IMR-90 (cell line): ENCODE data around the gene FAM110D. TPM values are rescaled to one million over a fixed set of nuclear protein-coding genes. Genes with fewer than 3 reads are reported as not detected.

ENCODE experiments used
- ATAC-seq: fragments of 200-7000 bp; cut with Tn5 transposase; 2 replicates; pipeline ENCODE4 v1.9.1; 2020; ENCODE audit warnings: low read depth, mild to moderate bottlenecking, moderate library complexity
- BruUV-seq: library from RNA; stranded (reverse); fragments of 400-500 nt; replicated peaks from 2 replicates; lab custom pipeline; 2021; lab: Mats Ljungman, UMichigan
- CTCF ChIA-PET: fragments of 300-600 bp; formaldehyde crosslinking; extraction: SDS; loops from one replicate; lab custom pipeline; 2021; ENCODE audit warnings: antibody characterized with exemption; lab: Yijun Ruan, JAX
- POLR2A ChIA-PET: fragments of 300-600 bp; sonication (Branson Sonifier 250); formaldehyde crosslinking; loops from one replicate; lab custom pipeline; 2022; ENCODE audit warnings: antibody characterized with exemption; ENCODE audit not compliant: unreplicated experiment; lab: Charles Lee
- DNase-seq: peaks from one replicate; pipeline ENCODE4 v3.0.0; 2013
- H2AFZ ChIP-seq: replicated peaks from 2 replicates; pipeline ENCODE3; 2013; ENCODE audit warnings: low read length, mild to moderate bottlenecking; ENCODE audit not compliant: poor library complexity
- H2AK5ac ChIP-seq: 2 replicates; pipeline ENCODE4 v1.6.1; 2013; ENCODE audit warnings: low read depth, low read length, inconsistent platforms
- H2AK9ac ChIP-seq: replicated peaks from 2 replicates; pipeline ENCODE3; 2013; ENCODE audit warnings: mild to moderate bottlenecking, low read depth, low read length, moderate library complexity; ENCODE audit not compliant: poor library complexity
- H2BK120ac ChIP-seq: 2 replicates; pipeline ENCODE4 v1.6.1; 2013; ENCODE audit warnings: low read depth, low read length, inconsistent platforms
- H2BK15ac ChIP-seq: 3 replicates; pipeline ENCODE4 v1.6.1; 2013; ENCODE audit warnings: low read depth, low read length, inconsistent platforms
- H2BK20ac ChIP-seq: 2 replicates; pipeline ENCODE4 v1.6.1; 2013; ENCODE audit warnings: low read depth, mild to moderate bottlenecking, inconsistent platforms, low read length, moderate library complexity
- H2BK5ac ChIP-seq: 2 replicates; pipeline ENCODE4 v1.6.1; 2013; ENCODE audit warnings: mild to moderate bottlenecking, low read depth, low read length, inconsistent platforms; ENCODE audit not compliant: poor library complexity, severe bottlenecking
- H3K14ac ChIP-seq: replicated peaks from 2 replicates; pipeline ENCODE4 v1.6.1; 2013; ENCODE audit warnings: low read depth, low read length, inconsistent platforms
- H3K18ac ChIP-seq: 2 replicates; pipeline ENCODE4 v1.6.1; 2013; ENCODE audit warnings: low read depth, low read length, control low read depth
- H3K23ac ChIP-seq: 2 replicates; pipeline ENCODE4 v1.6.1; 2013; ENCODE audit warnings: low read depth, low read length, inconsistent platforms
- H3K27ac ChIP-seq: 2 replicates; pipeline ENCODE4 v1.5.1; 2013; ENCODE audit warnings: mild to moderate bottlenecking, control low read depth, low read length; ENCODE audit not compliant: insufficient read depth
- H3K27me3 ChIP-seq: 2 replicates; pipeline ENCODE4 v1.6.1; 2013; ENCODE audit warnings: low read length; ENCODE audit not compliant: control insufficient read depth, insufficient read depth
- H3K36me3 ChIP-seq: 2 replicates; pipeline ENCODE4 v1.6.1; 2013; ENCODE audit warnings: low read length, mixed read lengths; ENCODE audit not compliant: control insufficient read depth, insufficient read depth
- H3K4ac ChIP-seq: 2 replicates; pipeline ENCODE4 v1.6.1; 2013; ENCODE audit warnings: low read depth, low read length, inconsistent platforms
- H3K4me1 ChIP-seq: 2 replicates; pipeline ENCODE4 v1.6.1; 2013; ENCODE audit warnings: low read length, mixed read lengths; ENCODE audit not compliant: control insufficient read depth, insufficient read depth
- H3K4me2 ChIP-seq: 2 replicates; pipeline ENCODE4 v1.6.1; 2013; ENCODE audit warnings: low read depth, mild to moderate bottlenecking, control low read depth, low read length, moderate library complexity
- H3K4me3 ChIP-seq: 2 replicates; pipeline ENCODE4 v1.5.1; 2013; ENCODE audit warnings: low read depth, mild to moderate bottlenecking, control low read depth, low read length, moderate library complexity; ENCODE audit not compliant: insufficient read depth
- H3K56ac ChIP-seq: 2 replicates; pipeline ENCODE4 v1.6.1; 2013; ENCODE audit warnings: low read length, inconsistent platforms; ENCODE audit not compliant: insufficient read depth; ENCODE audit errors: extremely low read depth
- H3K79me1 ChIP-seq, 2 experiments: 2 replicates each; pipeline ENCODE4 v1.6.1; 2013; ENCODE audit warnings: low read length in 2 of 2, inconsistent platforms in 1 of 2, low read depth in 1 of 2
- H3K9ac ChIP-seq: 2 replicates; pipeline ENCODE4 v1.6.1; 2013; ENCODE audit warnings: low read depth, low read length, control low read depth
- H3K9me1 ChIP-seq: 2 replicates; pipeline ENCODE4 v1.6.1; 2013; ENCODE audit warnings: low read length, inconsistent platforms; ENCODE audit not compliant: insufficient read depth
- H3K9me3 ChIP-seq: 2 replicates; pipeline ENCODE4 v1.6.1; 2013; ENCODE audit warnings: low read length; ENCODE audit not compliant: control insufficient read depth, insufficient read depth
- H4K20me1 ChIP-seq: 2 replicates; pipeline ENCODE4 v1.6.1; 2013; ENCODE audit warnings: low read length, inconsistent platforms; ENCODE audit not compliant: insufficient read depth
- H4K5ac ChIP-seq: 2 replicates; pipeline ENCODE4 v1.6.1; 2013; ENCODE audit warnings: mild to moderate bottlenecking, low read depth, low read length, control low read depth
- H4K8ac ChIP-seq, 2 experiments: 2 replicates each; pipeline ENCODE4 v1.6.1; 2013; ENCODE audit warnings: low read depth in 2 of 2, low read length in 2 of 2, control low read depth in 1 of 2, inconsistent platforms in 1 of 2
- H4K91ac ChIP-seq: 2 replicates; pipeline ENCODE4 v1.6.1; 2013; ENCODE audit warnings: low read depth, low read length, inconsistent platforms; ENCODE audit not compliant: insufficient read depth
- FOS ChIP-seq: fragments of 150-350 bp; IDR thresholded peaks from 2 replicates; pipeline ENCODE4 v1.6.1; 2016; ENCODE audit warnings: low read depth, low read length
- MAFK ChIP-seq: IDR thresholded peaks from 2 replicates; pipeline ENCODE4 v1.6.1; 2012; ENCODE audit warnings: low read depth, low read length, improper control_type of control experiment
- POLR2A ChIP-seq: IDR thresholded peaks from 2 replicates; pipeline ENCODE4 v1.6.1; 2012; ENCODE audit warnings: mild to moderate bottlenecking, low read depth, low read length
- WGBS, 2 experiments: methylation state at CpG; one replicate each; pipeline versions ENCODE4 v1.1.5 to v1.1.7; 2013; ENCODE audit warnings: missing lambda C conversion rate in 2 of 2; ENCODE audit not compliant: insufficient read length in 1 of 2; ENCODE audit errors: extremely low coverage in 2 of 2; 5-methylcytosine and 5-hydroxymethylcytosine counted together
- dilution Hi-C: fragments of 300-500 bp; cut with HindIII; formaldehyde crosslinking; loops from one replicate; pipeline ENCODE4 v1.14.3; 2018; ENCODE audit warnings: low sequenced_read_pairs; ENCODE audit not compliant: unreplicated experiment
- in situ Hi-C: fragments of 300-500 bp; cut with MboI; formaldehyde crosslinking; loops from 3 replicates; pipeline ENCODE4 v1.14.3; 2019; ENCODE audit warnings: low sequenced_read_pairs, inconsistent platforms, mixed read lengths
- intact Hi-C: fragments of 100-400 bp; cut with micrococcal nuclease; formaldehyde crosslinking; loops from 2 replicates; pipeline ENCODE4 v1.10.0; 2022
- polyA plus RNA-seq, 3 experiments: library from polyadenylated mRNA; depleted of rRNA; stranded (reverse); fragments of >200 nt; gene quantifications; 2 replicates each; pipeline ENCODE4 v1.2.3, GENCODE V29; 2012; ENCODE audit warnings: low replicate concordance in 1 of 3
- total RNA-seq: library from RNA; depleted of rRNA; stranded (reverse); fragments of >200 nt; gene quantifications from 2 replicates; pipeline ENCODE4 v1.2.3, GENCODE V29; 2012
- TF ChIP-seq, protein P1 (sequence below): fragments of 150-350 bp; IDR thresholded peaks from 2 replicates; pipeline ENCODE4 v1.6.1; 2016; ENCODE audit warnings: low read depth, mild to moderate bottlenecking, low read length, moderate library complexity, borderline replicate concordance
- TF ChIP-seq, protein P2 (sequence below): conservative IDR thresholded peaks from 2 replicates; pipeline ENCODE4 v1.5.1; 2012; ENCODE audit warnings: mild to moderate bottlenecking, low read depth, low read length, improper control_type of control experiment

Gene FAM110D
- total and polyA plus RNA-seq, 2 of the 4 experiments (the other 2 are of a cell fraction): not detected

DNA sequence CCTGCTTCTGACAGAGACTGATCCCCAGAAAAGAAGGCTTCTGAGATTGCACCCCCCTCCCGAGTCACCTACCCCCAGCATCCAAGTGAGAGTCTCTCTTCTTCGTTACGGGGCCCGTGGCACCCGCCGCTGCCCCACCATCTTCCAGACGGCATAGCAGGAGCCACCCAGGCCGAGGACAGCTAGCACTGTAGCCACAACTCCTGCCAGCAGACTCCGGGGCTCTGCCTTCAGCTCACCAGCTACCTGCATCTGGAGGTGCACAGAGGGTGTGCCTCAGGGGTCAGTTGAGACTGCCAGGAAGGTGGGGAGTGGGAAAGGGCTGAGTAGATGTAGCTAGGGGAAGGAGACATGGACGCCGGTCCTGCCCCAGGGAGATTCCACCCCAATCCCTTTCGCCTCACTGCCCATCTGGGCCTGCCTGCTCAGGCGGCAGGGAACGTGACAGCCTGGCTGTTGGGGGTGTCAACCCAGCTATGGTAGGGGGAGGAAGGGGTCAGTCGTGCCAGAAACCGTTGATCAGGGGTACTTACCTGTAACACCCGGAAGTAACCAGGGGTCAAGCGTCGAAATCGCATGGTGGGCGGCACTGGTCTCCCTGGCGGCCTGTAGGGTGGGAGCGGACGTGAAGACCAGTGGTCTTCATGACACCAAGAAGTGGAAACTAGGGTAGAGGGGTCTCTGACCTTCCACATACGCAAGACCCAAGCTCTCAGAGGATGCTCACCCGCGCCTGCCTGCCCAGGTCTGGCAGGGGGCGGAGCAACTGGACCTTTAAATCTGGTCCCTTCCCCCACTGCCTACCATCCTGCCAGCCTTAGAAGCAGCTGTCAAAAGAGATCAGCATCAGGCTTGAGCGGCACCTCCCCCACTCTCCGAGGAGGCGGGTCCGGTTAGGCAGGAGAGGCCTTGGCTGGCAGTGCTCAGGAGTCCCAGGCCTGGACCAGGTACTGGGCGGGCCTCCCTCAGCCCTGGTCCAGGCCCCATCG lies 12.5 kb downstream of the FAM110D start, which contains the start of gene ZNF593OS (continued):
- TF ChIP-seq, protein P1, sequence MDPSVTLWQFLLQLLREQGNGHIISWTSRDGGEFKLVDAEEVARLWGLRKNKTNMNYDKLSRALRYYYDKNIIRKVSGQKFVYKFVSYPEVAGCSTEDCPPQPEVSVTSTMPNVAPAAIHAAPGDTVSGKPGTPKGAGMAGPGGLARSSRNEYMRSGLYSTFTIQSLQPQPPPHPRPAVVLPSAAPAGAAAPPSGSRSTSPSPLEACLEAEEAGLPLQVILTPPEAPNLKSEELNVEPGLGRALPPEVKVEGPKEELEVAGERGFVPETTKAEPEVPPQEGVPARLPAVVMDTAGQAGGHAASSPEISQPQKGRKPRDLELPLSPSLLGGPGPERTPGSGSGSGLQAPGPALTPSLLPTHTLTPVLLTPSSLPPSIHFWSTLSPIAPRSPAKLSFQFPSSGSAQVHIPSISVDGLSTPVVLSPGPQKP: no peak
- TF ChIP-seq POLR2A: no peak

DNA sequence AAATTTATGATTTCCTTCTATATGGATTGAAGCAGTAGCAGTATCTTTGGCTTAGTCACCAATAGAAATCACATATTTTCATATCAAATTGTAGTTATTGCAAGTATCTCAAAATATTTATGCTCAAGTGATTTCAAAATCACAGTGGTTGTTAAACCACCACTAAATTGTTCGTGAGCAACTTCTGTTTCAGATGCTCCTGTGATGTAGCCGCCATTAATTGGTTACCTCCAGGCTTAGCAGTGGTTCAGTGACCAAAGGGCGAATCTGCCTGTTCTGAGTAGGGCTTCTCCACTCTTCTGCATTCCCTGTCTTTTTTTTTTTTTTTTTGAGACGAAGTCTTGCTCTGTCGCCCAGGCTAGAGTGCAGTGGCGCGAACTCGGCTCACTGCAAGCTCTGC lies 16.5 kb downstream of the FAM110D start:
- no peak overlapping the region for H2BK5ac ChIP-seq
- no peak overlapping the region for H2AK9ac ChIP-seq
- H3K4me1 ChIP-seq: peaks cover 5% of the 10 kb centered on the region; the same call in 1 of the 2 replicates
- no peak for ATAC-seq
- no peaks in the 10 kb centered on the region for H4K20me1 ChIP-seq
- H4K5ac ChIP-seq: no peak overlapping the region
- CTCF ChIA-PET: no interaction called here
- no peak overlapping the region for H3K14ac ChIP-seq
- no peak overlapping the region for H3K23ac ChIP-seq
- H2AK5ac ChIP-seq: no peak overlapping the region
- no peak overlapping the region for H3K9ac ChIP-seq
- no peak overlapping the region for H3K18ac ChIP-seq
- H4K8ac ChIP-seq: no peak overlapping the region
- no peak overlapping the region for H2AFZ ChIP-seq
- no peak overlapping the region for H3K27ac ChIP-seq
- in situ Hi-C loops (no loop called here), intact Hi-C loops (no loop called here), dilution Hi-C loops (no loop called here)
- H2BK20ac ChIP-seq: no peak overlapping the region
- no peak overlapping the region for H2BK120ac ChIP-seq
- H3K27me3 ChIP-seq: no peaks in the 10 kb centered on the region
- no peak overlapping the region for H3K4ac ChIP-seq
- no peak overlapping the region for H3K56ac ChIP-seq
- BruUV-seq: no TSS peak
- 0 out of 2 replicates have a peak, but pooled peaks cover 2% of the 10 kb centered on the region for H3K36me3 ChIP-seq
- no peak overlapping the region for H4K91ac ChIP-seq
- H3K4me2 ChIP-seq: no peak overlapping the region
- no peaks in the 10 kb centered on the region for H3K9me3 ChIP-seq
- H3K9me1 ChIP-seq: peaks cover 3% of the 10 kb centered on the region; the same call in 1 of the 2 replicates
- no peak overlapping the region for H2BK15ac ChIP-seq
- no peak for DNase-seq
- no peak for TF ChIP-seq MAFK
- TF ChIP-seq, protein P1: no peak
- no peak for TF ChIP-seq FOS
- TF ChIP-seq, protein P2, sequence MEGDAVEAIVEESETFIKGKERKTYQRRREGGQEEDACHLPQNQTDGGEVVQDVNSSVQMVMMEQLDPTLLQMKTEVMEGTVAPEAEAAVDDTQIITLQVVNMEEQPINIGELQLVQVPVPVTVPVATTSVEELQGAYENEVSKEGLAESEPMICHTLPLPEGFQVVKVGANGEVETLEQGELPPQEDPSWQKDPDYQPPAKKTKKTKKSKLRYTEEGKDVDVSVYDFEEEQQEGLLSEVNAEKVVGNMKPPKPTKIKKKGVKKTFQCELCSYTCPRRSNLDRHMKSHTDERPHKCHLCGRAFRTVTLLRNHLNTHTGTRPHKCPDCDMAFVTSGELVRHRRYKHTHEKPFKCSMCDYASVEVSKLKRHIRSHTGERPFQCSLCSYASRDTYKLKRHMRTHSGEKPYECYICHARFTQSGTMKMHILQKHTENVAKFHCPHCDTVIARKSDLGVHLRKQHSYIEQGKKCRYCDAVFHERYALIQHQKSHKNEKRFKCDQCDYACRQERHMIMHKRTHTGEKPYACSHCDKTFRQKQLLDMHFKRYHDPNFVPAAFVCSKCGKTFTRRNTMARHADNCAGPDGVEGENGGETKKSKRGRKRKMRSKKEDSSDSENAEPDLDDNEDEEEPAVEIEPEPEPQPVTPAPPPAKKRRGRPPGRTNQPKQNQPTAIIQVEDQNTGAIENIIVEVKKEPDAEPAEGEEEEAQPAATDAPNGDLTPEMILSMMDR: no peak
- no peak for TF ChIP-seq POLR2A
- H3K4me3 ChIP-seq: no peak overlapping the region
- POLR2A ChIA-PET: no interaction called here
- H3K79me1 ChIP-seq: peaks cover under 1 to 13% of the 10 kb centered on the region in 2 experiments; a peak in 3 of 4 replicates
- 97% methylated on average over 3 of the region's 8 CpGs; no CpG with 5 or more reads in 1 of the 2 experiments for WGBS, 2 experiments
